PFSK-1 (cell line): ENCODE data around the gene CACNG7.

Experiments
- REST ChIP-seq, 2 experiments: IDR thresholded peaks; 2 replicates each; pipeline versions ENCODE4 v1.6.1 to v1.8.0; 2011 to 2012; ENCODE audit warnings: low read depth in 2 of 2, low read length in 2 of 2, control low read depth in 1 of 2, inconsistent platforms in 1 of 2, mild to moderate bottlenecking in 1 of 2, moderate library complexity in 1 of 2; ENCODE audit not compliant: insufficient read depth in 1 of 2
- SIN3A ChIP-seq: IDR thresholded peaks from 2 replicates; pipeline ENCODE4 v1.6.1; 2012; ENCODE audit warnings: mild to moderate bottlenecking, low read length, moderate library complexity, borderline replicate concordance; ENCODE audit not compliant: insufficient read depth
- TAF1 ChIP-seq: IDR thresholded peaks from 2 replicates; pipeline ENCODE4 v1.6.1; 2012; ENCODE audit warnings: low read length, control low read depth, borderline replicate concordance; ENCODE audit not compliant: insufficient read depth

- TF ChIP-seq TAF1: no peak
- no peak for TF ChIP-seq SIN3A
- no peak for TF ChIP-seq REST (IDR thresholded peaks at IDR 0.05; ENCODE audit: insufficient read depth in 1 of 2, low read depth in 2 of 2, low read length in 2 of 2)
Measured at GRCh38 chr19:53865918-53866864, 42.9 kb upstream of the CACNG7 start.
